ENCODE data around the gene LIMS2. TPM values are rescaled to one million over a fixed set of nuclear protein-coding genes. Genes with fewer than 3 reads are reported as not detected.

LIMS2 gene
- total and polyA plus RNA-seq, 2 donors (not counting 3 experiments of a cell fraction or from before 2014, with no cell fraction given), result 48.3 to 55.6 TPM

DNA sequence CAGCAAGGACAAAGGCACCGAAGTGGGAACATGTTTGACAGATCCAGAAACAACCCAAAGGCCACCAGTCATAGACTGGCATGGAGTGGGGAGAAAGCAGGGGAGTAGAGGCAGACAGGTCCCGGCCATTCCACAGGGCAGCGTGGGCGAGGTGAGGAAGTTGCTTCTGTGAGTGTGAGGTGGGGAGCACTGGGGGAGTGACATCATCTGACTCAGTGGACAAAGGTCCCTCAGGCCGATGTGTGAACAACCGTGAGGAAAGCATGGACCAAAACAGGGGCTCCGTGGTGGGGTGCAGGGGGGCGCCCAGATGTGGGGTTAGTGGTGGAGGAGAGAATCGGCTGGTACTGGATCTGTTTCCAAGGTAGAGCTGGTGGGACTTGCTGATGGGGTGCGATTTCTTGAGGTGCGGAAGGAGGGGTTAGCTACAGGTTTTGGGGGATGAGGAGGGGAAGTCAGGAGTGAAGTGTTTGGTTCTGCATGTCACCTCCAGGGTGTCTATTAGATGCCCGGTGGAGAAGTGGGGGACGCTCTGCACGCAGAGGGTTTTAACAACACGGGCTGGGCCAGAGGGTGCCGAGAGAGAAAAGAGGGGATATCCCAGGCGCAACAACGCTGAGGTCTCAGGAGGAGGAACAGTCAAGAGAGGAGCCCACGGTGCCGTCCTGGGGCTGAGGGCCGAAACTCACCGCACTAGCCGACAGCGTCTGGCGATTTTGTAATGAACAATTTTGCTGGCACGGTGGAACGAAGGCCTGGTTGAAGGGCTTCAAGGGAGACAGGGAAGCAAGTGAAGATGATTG, 23.4 kb upstream of the LIMS2 start:
- ChIA-PET CTCF (interaction anchor here (3.9 kb wide), 1 partner anchor 107 kb away, joined by 44 read pairs; no protein-coding TSS in a partner anchor), POLR2A (interaction anchor here (0.8 kb wide), 1 partner anchor 24 kb away, joined by 3 read pairs; the partner anchor contains the start of gene LIMS2)
- no peaks in the 10 kb centered on the region for H3K9me1 ChIP-seq (replicated peaks; ENCODE audit: control insufficient read depth, extremely low read depth, insufficient read depth, low read length)
- no peaks in the 10 kb centered on the region for H3K9me3 ChIP-seq (replicated peaks; ENCODE audit: control insufficient read depth, insufficient read depth, low read length)
- no TSS peak for BruUV-seq (replicated peaks)
- no peaks in the 10 kb centered on the region for H3K27me3 ChIP-seq (ENCODE audit: control insufficient read depth in 2 of 2, insufficient read depth in 2 of 2, low read length in 2 of 2)
- TF ChIP-seq JUN (IDR thresholded peaks at IDR 0.05; ENCODE audit: borderline replicate concordance, insufficient read depth, insufficient read length, low read depth) (no peak), EZH2 (IDR thresholded peaks at IDR 0.05; ENCODE audit: borderline replicate concordance, low read depth, low read length, severe bottlenecking) (no peak), POLR2AphosphoS5 (IDR thresholded peaks at IDR 0.05; ENCODE audit: insufficient read depth, low read depth, low read length) (no peak), POLR2A (IDR thresholded peaks at IDR 0.05; ENCODE audit: low read depth, low read length) (no peak), MYC (IDR thresholded peaks at IDR 0.05; ENCODE audit: low read depth, low read length) (no peak), GATA2 (IDR thresholded peaks at IDR 0.05; ENCODE audit: insufficient read depth, insufficient read length, low read depth, low read length) (no peak), FOS (IDR thresholded peaks at IDR 0.05; ENCODE audit: borderline replicate concordance, insufficient read depth, low read length) (no peak)
- TF ChIP-seq, protein P1, sequence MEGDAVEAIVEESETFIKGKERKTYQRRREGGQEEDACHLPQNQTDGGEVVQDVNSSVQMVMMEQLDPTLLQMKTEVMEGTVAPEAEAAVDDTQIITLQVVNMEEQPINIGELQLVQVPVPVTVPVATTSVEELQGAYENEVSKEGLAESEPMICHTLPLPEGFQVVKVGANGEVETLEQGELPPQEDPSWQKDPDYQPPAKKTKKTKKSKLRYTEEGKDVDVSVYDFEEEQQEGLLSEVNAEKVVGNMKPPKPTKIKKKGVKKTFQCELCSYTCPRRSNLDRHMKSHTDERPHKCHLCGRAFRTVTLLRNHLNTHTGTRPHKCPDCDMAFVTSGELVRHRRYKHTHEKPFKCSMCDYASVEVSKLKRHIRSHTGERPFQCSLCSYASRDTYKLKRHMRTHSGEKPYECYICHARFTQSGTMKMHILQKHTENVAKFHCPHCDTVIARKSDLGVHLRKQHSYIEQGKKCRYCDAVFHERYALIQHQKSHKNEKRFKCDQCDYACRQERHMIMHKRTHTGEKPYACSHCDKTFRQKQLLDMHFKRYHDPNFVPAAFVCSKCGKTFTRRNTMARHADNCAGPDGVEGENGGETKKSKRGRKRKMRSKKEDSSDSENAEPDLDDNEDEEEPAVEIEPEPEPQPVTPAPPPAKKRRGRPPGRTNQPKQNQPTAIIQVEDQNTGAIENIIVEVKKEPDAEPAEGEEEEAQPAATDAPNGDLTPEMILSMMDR (IDR thresholded peaks at IDR 0.05; ENCODE audit: extremely low read depth in 1 of 2, insufficient read depth in 1 of 2, low read depth in 1 of 2, low read length in 2 of 2), result no peak
- TF ChIP-seq, protein P2, sequence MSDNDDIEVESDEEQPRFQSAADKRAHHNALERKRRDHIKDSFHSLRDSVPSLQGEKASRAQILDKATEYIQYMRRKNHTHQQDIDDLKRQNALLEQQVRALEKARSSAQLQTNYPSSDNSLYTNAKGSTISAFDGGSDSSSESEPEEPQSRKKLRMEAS (IDR thresholded peaks at IDR 0.05; ENCODE audit: insufficient read depth, insufficient read length), result no peak
- FAIRE-seq (no peak), DNase-seq (ENCODE audit: low read depth, low spot score) (no peak)
- H3K9ac ChIP-seq (replicated peaks; ENCODE audit: extremely low read depth, insufficient read depth, low read length), result no peak overlapping the region
- no peak overlapping the region for H3K4me2 ChIP-seq (ENCODE audit: insufficient read depth, low read length)
- no peak overlapping the region for H3K27ac ChIP-seq (ENCODE audit: insufficient read depth, low read depth, low read length)
- no peak overlapping the region for H2AFZ ChIP-seq (ENCODE audit: low read depth, low read length)
- intact Hi-C loops (cut with micrococcal nuclease), result no loop called here
- no peaks in the 10 kb centered on the region for H4K20me1 ChIP-seq (replicated peaks; ENCODE audit: control insufficient read depth, extremely low read depth, insufficient read depth, low read length)
- H3K79me2 ChIP-seq (ENCODE audit: control insufficient read depth, insufficient read depth, low read length), result peaks cover 11% of the 10 kb centered on the region
- no peak overlapping the region for H3K4me3 ChIP-seq (replicated peaks in 1 of 3; ENCODE audit: insufficient read depth in 1 of 3, low read depth in 1 of 3, low read length in 3 of 3)
- peaks cover 23% of the 10 kb centered on the region for H3K4me1 ChIP-seq (ENCODE audit: control insufficient read depth, extremely low read depth, insufficient read depth, low read length)
- dilution Hi-C loops (cut with MboI; ENCODE audit: extremely low pct_ligation_motif_present, low sequenced_read_pairs), result no loop called here
- no peaks in the 10 kb centered on the region for H3K36me3 ChIP-seq (ENCODE audit: control insufficient read depth in 2 of 2, extremely low read depth in 1 of 2, insufficient read depth in 2 of 2, low read length in 2 of 2)
